ENCODE results near the gene ABCA5.

DNA sequence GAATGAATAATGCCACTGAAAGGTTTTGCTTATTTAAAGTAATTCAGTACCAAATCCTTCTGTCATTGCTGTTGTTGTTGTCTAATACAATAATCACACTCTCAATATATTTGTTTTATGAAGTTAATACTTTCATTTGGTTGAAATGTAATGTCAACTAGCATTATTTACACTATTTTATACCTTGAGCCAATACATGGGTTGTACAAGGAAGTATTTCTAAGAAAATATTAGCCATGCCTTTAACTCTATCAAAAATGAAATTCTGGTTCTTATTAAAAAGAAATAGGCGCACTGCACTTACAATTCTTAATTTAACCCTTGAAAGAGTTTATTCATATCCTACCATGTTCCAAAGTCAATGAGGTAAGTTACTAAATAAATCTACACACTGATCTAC, 80.7 kb downstream of the ABCA5 start:
- no peak for TF ChIP-seq MAFK (IDR thresholded peaks at IDR 0.05; ENCODE audit: low read length)
- TF ChIP-seq EZH2 (IDR thresholded peaks at IDR 0.05; ENCODE audit: borderline replicate concordance, low read depth, low read length) = no peak
- TF ChIP-seq, protein P1, sequence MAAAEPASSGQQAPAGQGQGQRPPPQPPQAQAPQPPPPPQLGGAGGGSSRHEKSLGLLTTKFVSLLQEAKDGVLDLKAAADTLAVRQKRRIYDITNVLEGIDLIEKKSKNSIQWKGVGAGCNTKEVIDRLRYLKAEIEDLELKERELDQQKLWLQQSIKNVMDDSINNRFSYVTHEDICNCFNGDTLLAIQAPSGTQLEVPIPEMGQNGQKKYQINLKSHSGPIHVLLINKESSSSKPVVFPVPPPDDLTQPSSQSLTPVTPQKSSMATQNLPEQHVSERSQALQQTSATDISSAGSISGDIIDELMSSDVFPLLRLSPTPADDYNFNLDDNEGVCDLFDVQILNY (CRISPR knock-in tag; IDR thresholded peaks at IDR 0.05) = no peak
- no peak for TF ChIP-seq FIP1L1 (IDR thresholded peaks at IDR 0.05; ENCODE audit: low read depth, low read length, poor library complexity, severe bottlenecking)
- TF ChIP-seq CTCF (IDR thresholded peaks at IDR 0.05 in 2 of 3, conservative IDR thresholded peaks at IDR 0.05 in 1 of 3; ENCODE audit: insufficient read depth in 2 of 3, low read depth in 1 of 3, low read length in 3 of 3) = no peak
- no peak for TF ChIP-seq DNMT1 (IDR thresholded peaks at IDR 0.05)
- no peak for TF ChIP-seq POLR2A (conservative IDR thresholded peaks at IDR 0.05)
